Suprapubic skin (tissue), 4 donors: ENCODE results near the gene ARHGAP25. TPM values are rescaled to one million over a fixed set of nuclear protein-coding genes. Genes with fewer than 3 reads are reported as not detected.

ENCODE experiments used
- DNase-seq, 2 donors: peaks; one replicate each; pipeline ENCODE4 v3.0.0-alpha.2; 2019; ENCODE audit warnings: low spot score in 2 of 2
- H3K27ac ChIP-seq: fragments of 200-600 bp; sonication (generic); one replicate; pipeline ENCODE4 v1.5.1; 2019
- H3K27me3 ChIP-seq: fragments of 200-600 bp; sonication (generic); one replicate; pipeline ENCODE4 v1.5.1; 2019
- H3K36me3 ChIP-seq: fragments of 200-600 bp; sonication (generic); one replicate; pipeline ENCODE4 v1.5.1; 2019
- H3K4me1 ChIP-seq: fragments of 200-600 bp; sonication (generic); one replicate; pipeline ENCODE4 v1.5.1; 2019
- H3K4me3 ChIP-seq: fragments of 200-600 bp; sonication (generic); one replicate; pipeline ENCODE4 v1.5.1; 2019; ENCODE audit warnings: mild to moderate bottlenecking
- H3K9me3 ChIP-seq: fragments of 200-600 bp; sonication (generic); one replicate; pipeline ENCODE4 v1.5.1; 2019
- CTCF ChIP-seq, 2 donors: fragments of 200-600 bp in 1 of 2; fragments of 450-650 bp in 1 of 2; sonication (generic) in 1 of 2; IDR thresholded peaks; one replicate each; pipeline ENCODE4 v1.5.1; 2016 to 2019; ENCODE audit warnings: antibody characterized with exemption in 2 of 2, mild to moderate bottlenecking in 1 of 2, moderate library complexity in 1 of 2
- EP300 ChIP-seq: sonication (generic); formaldehyde crosslinking; IDR thresholded peaks from one replicate; pipeline ENCODE4 v1.6.1; 2017; ENCODE audit warnings: antibody characterized with exemption
- POLR2A ChIP-seq, 2 donors: fragments of 450-650 bp; IDR thresholded peaks; one replicate each; pipeline ENCODE4 v1.6.1; 2017; ENCODE audit warnings: antibody characterized with exemption in 2 of 2, mild to moderate bottlenecking in 2 of 2, moderate library complexity in 2 of 2
- POLR2AphosphoS5 ChIP-seq, 3 donors: sonication (generic); formaldehyde crosslinking; IDR thresholded peaks; one replicate each; pipeline ENCODE4 v1.6.1; 2017; ENCODE audit warnings: antibody characterized with exemption in 3 of 3
- WGBS: methylation state at CpG from one replicate; pipeline ENCODE4 v1.1.5; 2018; 5-methylcytosine and 5-hydroxymethylcytosine counted together
- total RNA-seq, 4 donors: library from RNA; depleted of rRNA; stranded (reverse); fragments of >200 nt; gene quantifications; one replicate each; pipeline ENCODE4 v1.1.0, GENCODE V29; 2016

The ARHGAP25 gene
- total RNA-seq, 4 donors from 2014 or later, result 2.0 to 10.9 (median 6.1) TPM

GRCh38 chr2:68762665-68763064 lies 28.1 kb downstream of the ARHGAP25 start:
- H3K4me3 ChIP-seq, result no peak overlapping the region
- peaks cover 38% of the 10 kb centered on the region for H3K4me1 ChIP-seq
- TF ChIP-seq EP300 (no peak), CTCF (IDR thresholded peaks at IDR 0.05) (no peak), POLR2A (IDR thresholded peaks at IDR 0.05) (no peak), POLR2AphosphoS5 (IDR thresholded peaks at IDR 0.05) (no peak)
- no peak overlapping the region for H3K27ac ChIP-seq
- no peak for DNase-seq
- no peaks in the 10 kb centered on the region for H3K36me3 ChIP-seq
- H3K27me3 ChIP-seq, result no peaks in the 10 kb centered on the region
- H3K9me3 ChIP-seq, result no peaks in the 10 kb centered on the region

- Histone ChIP-seq H3K4me1 (peaks cover 38% of the 10 kb centered on the region), H3K27me3 (no peaks in the 10 kb centered on the region), H3K4me3 (no peak overlapping the region), H3K27ac (no peak overlapping the region), H3K9me3 (no peaks in the 10 kb centered on the region), H3K36me3 (no peaks in the 10 kb centered on the region)
- TF ChIP-seq CTCF (IDR thresholded peaks at IDR 0.05), result no peak
- no peak for TF ChIP-seq POLR2AphosphoS5 (IDR thresholded peaks at IDR 0.05)
- TF ChIP-seq EP300, result no peak
- TF ChIP-seq POLR2A (IDR thresholded peaks at IDR 0.05), result no peak
- 69% methylated on average over 6 of the region's 6 CpGs for WGBS
- DNase-seq, result no peak
These were observed 29.6 kb downstream of the ARHGAP25 start for GRCh38 chr2:68764041-68764805.

- no peak for TF ChIP-seq POLR2A (IDR thresholded peaks at IDR 0.05)
- TF ChIP-seq EP300, result no peak
- no peak for TF ChIP-seq CTCF (IDR thresholded peaks at IDR 0.05)
- no peak for TF ChIP-seq POLR2AphosphoS5 (IDR thresholded peaks at IDR 0.05)
- H3K9me3 ChIP-seq, result no peaks in the 10 kb centered on the region
- H3K27me3 ChIP-seq, result no peaks in the 10 kb centered on the region
- no peak overlapping the region for H3K27ac ChIP-seq
- no peak overlapping the region for H3K4me3 ChIP-seq
- DNase-seq, result no peak
- H3K4me1 ChIP-seq, result peaks cover 38% of the 10 kb centered on the region
- H3K36me3 ChIP-seq, result no peaks in the 10 kb centered on the region
- WGBS, result 80% methylated on average over 5 of the region's 5 CpGs
These were observed 30.2 kb downstream of the ARHGAP25 start for GRCh38 chr2:68764806-68765311.

GRCh38 chr2:68765739-68766375 lies 31.2 kb downstream of the ARHGAP25 start:
- no peak for TF ChIP-seq CTCF (IDR thresholded peaks at IDR 0.05)
- no peak for TF ChIP-seq EP300
- no peak for TF ChIP-seq POLR2AphosphoS5 (IDR thresholded peaks at IDR 0.05)
- TF ChIP-seq POLR2A (IDR thresholded peaks at IDR 0.05), result no peak
- Histone ChIP-seq H3K36me3 (no peaks in the 10 kb centered on the region), H3K27ac (no peak overlapping the region), H3K9me3 (no peaks in the 10 kb centered on the region), H3K4me3 (no peak overlapping the region), H3K27me3 (no peaks in the 10 kb centered on the region), H3K4me1 (peaks cover 38% of the 10 kb centered on the region)
- 65% methylated on average over 4 of the region's 4 CpGs for WGBS
- DNase-seq, result no peak

- H3K36me3 ChIP-seq, result no peaks in the 10 kb centered on the region
- no peaks in the 10 kb centered on the region for H3K27me3 ChIP-seq
- 35% methylated on average over 5 of the region's 5 CpGs for WGBS
- H3K4me3 ChIP-seq, result no peak overlapping the region
- H3K9me3 ChIP-seq, result no peaks in the 10 kb centered on the region
- DNase-seq, result no peak
- TF ChIP-seq POLR2AphosphoS5 (IDR thresholded peaks at IDR 0.05), result no peak
- no peak for TF ChIP-seq CTCF (IDR thresholded peaks at IDR 0.05)
- TF ChIP-seq EP300, result no peak
- TF ChIP-seq POLR2A (IDR thresholded peaks at IDR 0.05), result no peak
- peaks cover 38% of the 10 kb centered on the region for H3K4me1 ChIP-seq
- H3K27ac ChIP-seq, result no peak overlapping the region
These were observed 31.8 kb downstream of the ARHGAP25 start for GRCh38 chr2:68766376-68766845.
